GM23338 (cell line): Measurements from ENCODE around the gene SLIT1. TPM values are rescaled to one million over a fixed set of nuclear protein-coding genes. Genes with fewer than 3 reads are reported as not detected.

Experiments
- CREB1 ChIP-seq: fragments of 250-450 bp; sonication (Bioruptor Pico); IDR thresholded peaks from 2 replicates; pipeline ENCODE4 v1.5.0; 2020; ENCODE audit warnings: low read depth, mild to moderate bottlenecking, moderate library complexity
- ETS1 ChIP-seq: IDR thresholded peaks from 2 replicates; pipeline ENCODE4 v1.6.1; 2016; ENCODE audit warnings: antibody characterized with exemption
- EZH2 ChIP-seq: fragments of 200-600 bp; sonication (generic); IDR thresholded peaks from one replicate; pipeline ENCODE4 v1.8.0; 2017; ENCODE audit warnings: antibody characterized with exemption, mild to moderate bottlenecking, low read depth; ENCODE audit not compliant: unreplicated experiment
- EZH2phosphoT487 ChIP-seq: fragments of 200-600 bp; sonication (generic); IDR thresholded peaks from one replicate; pipeline ENCODE4 v1.8.1; 2018; ENCODE audit warnings: antibody characterized with exemption; ENCODE audit not compliant: unreplicated experiment
- JUNB ChIP-seq: IDR thresholded peaks from one replicate; pipeline ENCODE4 v1.6.1; 2016; ENCODE audit warnings: antibody characterized with exemption; ENCODE audit not compliant: unreplicated experiment
- NANOG ChIP-seq: IDR thresholded peaks from 2 replicates; pipeline ENCODE4 v1.6.1; 2016; ENCODE audit warnings: antibody characterized with exemption, borderline replicate concordance
- POLR2AphosphoS5 ChIP-seq: IDR thresholded peaks from 2 replicates; pipeline ENCODE4 v1.6.1; 2016; ENCODE audit warnings: antibody characterized with exemption, low read depth
- REST ChIP-seq: IDR thresholded peaks from one replicate; pipeline ENCODE4 v1.6.1; 2018; ENCODE audit warnings: antibody characterized with exemption; ENCODE audit not compliant: unreplicated experiment
- STAT1 ChIP-seq: IDR thresholded peaks from one replicate; pipeline ENCODE4 v1.6.1; 2016; ENCODE audit warnings: antibody characterized with exemption; ENCODE audit not compliant: unreplicated experiment
- ZNF114 ChIP-seq: fragments of 250-450 bp; sonication (Bioruptor Pico); IDR thresholded peaks from 2 replicates; pipeline ENCODE4 v1.5.0; 2020; ENCODE audit warnings: mild to moderate bottlenecking, moderate library complexity
- ZNF331 ChIP-seq: fragments of 250-450 bp; sonication (Bioruptor Pico); IDR thresholded peaks from 2 replicates; pipeline ENCODE4 v1.5.0; 2020; ENCODE audit warnings: low read depth, mild to moderate bottlenecking, moderate library complexity
- ZNF462 ChIP-seq: fragments of 250-450 bp; sonication (Bioruptor Pico); IDR thresholded peaks from 2 replicates; pipeline ENCODE4 v1.5.0; 2020; ENCODE audit warnings: mild to moderate bottlenecking, moderate library complexity
- polyA plus RNA-seq: library from polyadenylated mRNA; unstranded; fragments of >200 nt; fragmentation: Nextera tagmentation; extraction: Ambion mirVana; gene quantifications from 2 replicates; pipeline ENCODE4 v1.2.1, GENCODE V29; 2016
- total RNA-seq: library from RNA; depleted of rRNA; stranded (reverse); fragments of >200 nt; shearing (Covaris generic); gene quantifications from 2 replicates; pipeline ENCODE4 v1.2.3, GENCODE V29; 2014

The SLIT1 gene
- total and polyA plus RNA-seq, 2 experiments from 2014 or later = 0.76 to 1.7 TPM

GRCh38 chr10:96996275-96996965, 189.3 kb downstream of the SLIT1 start (continued):
- TF ChIP-seq ZNF462 = no peak
- TF ChIP-seq EZH2phosphoT487 = no peak
- TF ChIP-seq EZH2 = no peak
- TF ChIP-seq POLR2AphosphoS5 = no peak
- TF ChIP-seq ETS1 = no peak
- no peak for TF ChIP-seq STAT1
- TF ChIP-seq JUNB = no peak
- TF ChIP-seq REST = no peak
- no peak for TF ChIP-seq ZNF114 (CRISPR knock-in tag)
- TF ChIP-seq NANOG = no peak
- TF ChIP-seq ZNF331 (CRISPR knock-in tag) = no peak
- no peak for TF ChIP-seq CREB1 (CRISPR knock-in tag)
